H1 (cell line): ENCODE results near the gene SND1. TPM values are rescaled to one million over a fixed set of nuclear protein-coding genes. Genes with fewer than 3 reads are reported as not detected.

ENCODE experiments used
- CTCF ChIA-PET: fragments of 300-600 bp; sonication (Branson Sonifier 250); formaldehyde crosslinking; loops from one replicate; lab custom pipeline; 2021; ENCODE audit not compliant: partially characterized antibody; lab: Charles Lee
- POLR2A ChIA-PET: fragments of 300-600 bp; sonication (Branson Sonifier 250); formaldehyde crosslinking; loops from one replicate; lab custom pipeline; 2021; ENCODE audit warnings: inconsistent platforms; ENCODE audit not compliant: partially characterized antibody; lab: Charles Lee
- DNase-seq, 2 experiments: peaks; one replicate each; pipeline versions ENCODE4 v3.0.0 to v3.0.0-alpha.2; 2010 to 2022; ENCODE audit warnings: low spot score in 2 of 2, low read depth in 1 of 2, mixed read lengths in 1 of 2
- FAIRE-seq: peaks from 2 replicates; lab custom pipeline; 2011; peaks lifted over from hg19 to GRCh38; lab: Jason Lieb, UNC
- H2AFZ ChIP-seq: 2 replicates; pipeline ENCODE4 v1.8.1; 2012; ENCODE audit warnings: low read length, inconsistent platforms
- H2AK5ac ChIP-seq: 2 replicates; pipeline ENCODE4 v1.6.1; 2013; ENCODE audit warnings: low read depth, low read length
- H2BK120ac ChIP-seq: replicated peaks from 2 replicates; pipeline ENCODE3; 2013; ENCODE audit warnings: low read depth, low read length, inconsistent platforms
- H2BK12ac ChIP-seq: 2 replicates; pipeline ENCODE4 v1.6.1; 2013; ENCODE audit warnings: low read depth, low read length
- H2BK15ac ChIP-seq: 2 replicates; pipeline ENCODE4 v1.6.1; 2013; ENCODE audit warnings: low read length
- H2BK20ac ChIP-seq: 2 replicates; pipeline ENCODE4 v1.6.1; 2013; ENCODE audit warnings: low read length
- H2BK5ac ChIP-seq: 2 replicates; pipeline ENCODE4 v1.6.1; 2013; ENCODE audit warnings: low read depth, low read length
- H3K14ac ChIP-seq: 2 replicates; pipeline ENCODE4 v1.6.1; 2013; ENCODE audit warnings: inconsistent platforms; ENCODE audit not compliant: insufficient read length
- H3K18ac ChIP-seq: 2 replicates; pipeline ENCODE4 v1.6.1; 2013; ENCODE audit warnings: low read length; ENCODE audit errors: extremely low read depth
- H3K23ac ChIP-seq: 2 replicates; pipeline ENCODE4 v1.6.1; 2013; ENCODE audit warnings: inconsistent platforms; ENCODE audit not compliant: insufficient read length
- H3K23me2 ChIP-seq: 2 replicates; pipeline ENCODE4 v1.6.1; 2013; ENCODE audit warnings: low read depth, low read length
- H3K27ac ChIP-seq: 2 replicates; pipeline ENCODE4 v1.6.1; 2011; ENCODE audit warnings: low read depth, low read length, inconsistent platforms
- H3K27me3 ChIP-seq, 4 experiments: replicated peaks in 1 of 4; 1 replicate in 1 of 4; 2 replicates in 3 of 4; pipeline versions ENCODE4 v1.6.1 to v1.8.1; 2011 to 2013; ENCODE audit warnings: low read length in 3 of 4, mild to moderate bottlenecking in 3 of 4, inconsistent platforms in 2 of 4, mixed read lengths in 2 of 4, moderate library complexity in 1 of 4; ENCODE audit not compliant: control insufficient read depth in 3 of 4, insufficient read depth in 3 of 4; ENCODE audit errors: extremely low read depth in 1 of 4
- H3K36me3 ChIP-seq, 4 experiments: 2 replicates each; pipeline versions ENCODE4 v1.6.1 to v1.8.1; 2011 to 2013; ENCODE audit warnings: mild to moderate bottlenecking in 4 of 4, low read length in 3 of 4, moderate library complexity in 2 of 4, control low read depth in 1 of 4, inconsistent platforms in 1 of 4; ENCODE audit not compliant: insufficient read depth in 4 of 4, control insufficient read depth in 2 of 4
- H3K4ac ChIP-seq: replicated peaks from 2 replicates; pipeline ENCODE3; 2013; ENCODE audit warnings: low read length, low read depth, mixed read lengths, inconsistent platforms; ENCODE audit not compliant: insufficient read length
- H3K4me1 ChIP-seq, 4 experiments: replicated peaks in 1 of 4; 1 replicate in 1 of 4; 2 replicates in 3 of 4; pipeline versions ENCODE4 v1.6.1 to v1.8.1; 2011 to 2013; ENCODE audit warnings: low read length in 3 of 4, inconsistent platforms in 2 of 4, mixed read lengths in 1 of 4; ENCODE audit not compliant: insufficient read depth in 4 of 4, control insufficient read depth in 3 of 4
- H3K4me2 ChIP-seq, 2 experiments: 2 replicates each; pipeline versions ENCODE4 v1.6.1 to v1.8.1; 2011 to 2013; ENCODE audit warnings: low read depth in 2 of 2, low read length in 2 of 2, control low read depth in 1 of 2, inconsistent platforms in 1 of 2, mild to moderate bottlenecking in 1 of 2; ENCODE audit not compliant: insufficient read depth in 1 of 2
- H3K4me3 ChIP-seq, 4 experiments: fragments of 200-600, 300-600 bp in 1 of 4; sonication (generic), shearing (Covaris generic), sonication (Bioruptor Twin) in 1 of 4; 2 replicates each; pipeline versions ENCODE4 v1.5.1 to v1.8.1; 2011 to 2016; ENCODE audit warnings: low read length in 4 of 4, low read depth in 3 of 4, control low read depth in 2 of 4, inconsistent platforms in 2 of 4, mild to moderate bottlenecking in 2 of 4, mixed read lengths in 1 of 4, moderate library complexity in 1 of 4; ENCODE audit not compliant: insufficient read depth in 2 of 4; ENCODE audit errors: extremely low read depth in 1 of 4
- H3K56ac ChIP-seq: replicated peaks from 2 replicates; pipeline ENCODE3; 2013; ENCODE audit warnings: low read depth, mild to moderate bottlenecking, mixed read lengths, low read length, inconsistent platforms; ENCODE audit not compliant: insufficient read length
- H3K79me1 ChIP-seq: 2 replicates; pipeline ENCODE4 v1.6.1; 2013; ENCODE audit warnings: low read depth, low read length, control low read depth
- H3K79me2 ChIP-seq, 2 experiments: 2 replicates each; pipeline versions ENCODE4 v1.6.1 to v1.8.1; 2012 to 2013; ENCODE audit warnings: low read length in 2 of 2, mild to moderate bottlenecking in 2 of 2, inconsistent platforms in 1 of 2; ENCODE audit not compliant: insufficient read depth in 2 of 2, control insufficient read depth in 1 of 2
- H3K9ac ChIP-seq, 4 experiments: replicated peaks in 1 of 4; 1 replicate in 1 of 4; 2 replicates in 3 of 4; pipeline versions ENCODE4 v1.6.1 to v1.8.1; 2011 to 2013; ENCODE audit warnings: low read depth in 3 of 4, low read length in 3 of 4, control low read depth in 2 of 4, mild to moderate bottlenecking in 2 of 4, moderate library complexity in 2 of 4, inconsistent platforms in 1 of 4; ENCODE audit errors: extremely low read depth in 1 of 4
- H3K9me3 ChIP-seq, 2 experiments: 2 replicates each; pipeline versions ENCODE4 v1.6.1 to v1.8.1; 2012 to 2013; ENCODE audit warnings: mild to moderate bottlenecking in 2 of 2, moderate library complexity in 2 of 2, control low read depth in 1 of 2, inconsistent platforms in 1 of 2, low read depth in 1 of 2, low read length in 1 of 2, mixed read lengths in 1 of 2; ENCODE audit not compliant: insufficient read depth in 2 of 2
- H4K20me1 ChIP-seq, 2 experiments: replicated peaks in 1 of 2; 2 replicates each; pipeline versions ENCODE3 to v1.8.1; 2011 to 2013; ENCODE audit warnings: inconsistent platforms in 2 of 2, low read length in 2 of 2, mild to moderate bottlenecking in 1 of 2; ENCODE audit not compliant: insufficient read depth in 2 of 2, control insufficient read depth in 1 of 2
- H4K5ac ChIP-seq: 2 replicates; pipeline ENCODE4 v1.6.1; 2013; ENCODE audit warnings: low read length, low read depth, mixed read lengths, inconsistent platforms; ENCODE audit not compliant: insufficient read length
- H4K8ac ChIP-seq: 2 replicates; pipeline ENCODE4 v1.8.0; 2013; ENCODE audit warnings: mild to moderate bottlenecking, moderate library complexity, low read length, inconsistent platforms; ENCODE audit not compliant: insufficient read depth; ENCODE audit errors: extremely low read depth
- H4K91ac ChIP-seq: replicated peaks from 2 replicates; pipeline ENCODE3; 2013; ENCODE audit warnings: low read length, mixed read lengths, inconsistent platforms; ENCODE audit not compliant: insufficient read length
- CHD2 ChIP-seq: IDR thresholded peaks from 2 replicates; pipeline ENCODE4 v1.6.1; 2012; ENCODE audit warnings: low read length, improper control_type of control experiment
- GTF2F1 ChIP-seq: IDR thresholded peaks from 2 replicates; pipeline ENCODE4 v1.6.1; 2012; ENCODE audit warnings: low read depth, low read length, improper control_type of control experiment, borderline replicate concordance
- JUN ChIP-seq: IDR thresholded peaks from 2 replicates; pipeline ENCODE4 v1.6.1; 2011; ENCODE audit warnings: low read depth, mild to moderate bottlenecking, improper control_type of control experiment, low read length
- JUND ChIP-seq: IDR thresholded peaks from 2 replicates; pipeline ENCODE4 v1.6.1; 2011; ENCODE audit warnings: mild to moderate bottlenecking, improper control_type of control experiment, low read length
- KDM1A ChIP-seq: fragments of 200-600, 300-600 bp; sonication (generic); IDR thresholded peaks from 2 replicates; pipeline ENCODE4 v1.7.1; 2016; ENCODE audit warnings: mild to moderate bottlenecking, low read length, borderline replicate concordance
- KDM4A ChIP-seq: IDR thresholded peaks from one replicate; pipeline ENCODE4 v1.7.1; 2012; ENCODE audit warnings: low read depth, mild to moderate bottlenecking, moderate library complexity, low read length, inconsistent platforms; ENCODE audit not compliant: severe bottlenecking
- NANOG ChIP-seq: IDR thresholded peaks from 2 replicates; pipeline ENCODE4 v1.6.1; 2011; ENCODE audit warnings: low read length, low read depth, mild to moderate bottlenecking, inconsistent platforms; ENCODE audit not compliant: insufficient read depth, poor library complexity, severe bottlenecking
- POLR2AphosphoS5 ChIP-seq: IDR thresholded peaks from 2 replicates; pipeline ENCODE4 v1.6.1; 2011; ENCODE audit warnings: low read depth, low read length
- RNF2 ChIP-seq: fragments of 200-900, 300-1000 bp; sonication (generic); IDR thresholded peaks from 2 replicates; pipeline ENCODE4 v1.7.1; 2016; ENCODE audit warnings: borderline replicate concordance, low read depth, mild to moderate bottlenecking, antibody characterized with exemption, low read length; ENCODE audit not compliant: poor library complexity, severe bottlenecking; ENCODE audit errors: missing control alignments
- SP1 ChIP-seq: IDR thresholded peaks from 2 replicates; pipeline ENCODE4 v1.6.1; 2011; ENCODE audit warnings: low read depth, low read length
- ZNF274 ChIP-seq: IDR thresholded peaks from 2 replicates; pipeline ENCODE4 v1.7.0; 2012; ENCODE audit warnings: low read length, borderline replicate concordance; ENCODE audit errors: extremely low read depth
- WGBS, 2 experiments: shearing (Covaris generic) in 1 of 2; methylation state at CpG; one replicate each; pipeline versions ENCODE4 v1.1.6 to v1.1.7; 2013 to 2015; ENCODE audit warnings: low lambda C conversion rate in 2 of 2, mixed read lengths in 2 of 2, inconsistent platforms in 1 of 2, low coverage in 1 of 2, missing lambda C conversion rate in 1 of 2; ENCODE audit not compliant: insufficient replicate concordance in 2 of 2, insufficient coverage in 1 of 2, insufficient read length in 1 of 2; ENCODE audit errors: extremely low coverage in 1 of 2, missing lambda C conversion rate in 1 of 2; 5-methylcytosine and 5-hydroxymethylcytosine counted together
- polyA plus RNA-seq, 7 experiments: library from polyadenylated mRNA; depleted of rRNA in 3 of 7; stranded (reverse) in 5 of 7; unstranded in 2 of 7; fragments of >200 nt in 5 of 7; fragments of 200-250 nt in 2 of 7; gene quantifications; 1 replicate in 5 of 7; 2 replicates in 1 of 7; 4 replicates in 1 of 7; pipeline versions ENCODE4 v1.2.1 to v1.2.3, GENCODE V29; 2011 to 2013; ENCODE audit warnings: missing spikeins in 2 of 7, mixed read lengths in 2 of 7
- total RNA-seq: library from RNA; stranded (reverse); fragmentation: NEBNext Ultra II Directional; extraction: Animal tissue kit (Norgen Biotek cat#: 25700); gene quantifications from 2 replicates; pipeline ENCODE4 v1.2.1, GENCODE V29; 2021
- TF ChIP-seq, protein P1 (sequence below): IDR thresholded peaks from 2 replicates; pipeline ENCODE4 v1.6.1; 2011; ENCODE audit warnings: low read depth, mild to moderate bottlenecking, low read length; ENCODE audit not compliant: insufficient read depth

Gene SND1
- total and polyA plus RNA-seq, 2 of the 8 experiments (the other 6 are each of a cell fraction or from before 2014, with no cell fraction given) = 122 to 290 TPM

DNA sequence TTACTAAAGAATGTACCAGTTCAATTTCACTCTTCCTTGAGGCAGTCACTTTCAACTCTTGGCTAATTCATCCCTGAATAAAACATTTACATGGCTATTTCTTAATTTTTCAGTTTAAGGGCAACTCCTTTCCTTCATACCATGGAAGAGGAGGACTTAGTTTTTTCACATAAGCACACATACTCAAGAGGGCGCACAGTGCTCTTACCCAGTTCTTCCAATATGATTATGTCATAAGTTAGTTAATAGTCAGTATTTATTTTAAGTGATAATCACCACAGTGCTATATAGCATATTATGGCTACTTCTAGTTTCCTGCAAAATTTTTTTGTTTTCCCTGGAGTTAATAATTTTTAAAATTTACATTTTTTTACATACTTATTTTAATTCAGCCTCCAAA, 58.6 kb downstream of the SND1 start:
- H2BK12ac ChIP-seq = no peak overlapping the region
- H4K91ac ChIP-seq = no peak overlapping the region
- H3K9me3 ChIP-seq = peaks cover 0 to 4% of the 10 kb centered on the region in 2 experiments; a peak in 2 of 4 replicates
- H2AFZ ChIP-seq = no peak overlapping the region
- H3K23ac ChIP-seq = no peak overlapping the region
- ChIA-PET POLR2A (no interaction called here), CTCF (interaction anchor here (0.8 to 11.4 kb wide), 9 partner anchors 22 to 498 kb away, joined by 3 to 91 read pairs (median 7); no protein-coding TSS in a partner anchor)
- H3K36me3 ChIP-seq = peaks cover 4 to 44% (median 26%) of the 10 kb centered on the region in 4 experiments; a peak in 7 of 8 replicates
- H3K79me2 ChIP-seq = peaks cover 0 to 39% of the 10 kb centered on the region in 2 experiments; a peak in 2 of 4 replicates
- H3K4me2 ChIP-seq = no peak overlapping the region
- H3K4me1 ChIP-seq = no peaks in the 10 kb centered on the region
- no peak overlapping the region for H3K4me3 ChIP-seq
- peaks cover 1 to 7% of the 10 kb centered on the region in 2 experiments for H4K20me1 ChIP-seq
- H3K18ac ChIP-seq = no peak overlapping the region
- no peak overlapping the region for H2BK15ac ChIP-seq
- no peak overlapping the region for H2BK20ac ChIP-seq
- no peak overlapping the region for H2BK5ac ChIP-seq
- no peak overlapping the region for H3K14ac ChIP-seq
- no peak overlapping the region for H3K56ac ChIP-seq
- no peak overlapping the region for H4K5ac ChIP-seq
- no peak overlapping the region for H2AK5ac ChIP-seq
- H3K4ac ChIP-seq = no peak overlapping the region
- DNase-seq (no peak), FAIRE-seq (no peak)
- no peaks in the 10 kb centered on the region for H3K27me3 ChIP-seq
- H3K79me1 ChIP-seq = no peaks in the 10 kb centered on the region; the same call in 1 of the 2 replicates
- no peak overlapping the region for H4K8ac ChIP-seq
- H3K9ac ChIP-seq = no peak overlapping the region
- no peaks in the 10 kb centered on the region for H3K23me2 ChIP-seq
- 96% methylated on average over 1 of the region's 1 CpG; no CpG with 5 or more reads in 1 of the 2 experiments for WGBS, 2 experiments
- no peak overlapping the region for H3K27ac ChIP-seq
- H2BK120ac ChIP-seq = no peak overlapping the region
- TF ChIP-seq POLR2AphosphoS5 = no peak
- no peak for TF ChIP-seq SP1
- TF ChIP-seq CHD2 = no peak
- no peak for TF ChIP-seq KDM4A
- TF ChIP-seq JUN = no peak
- no peak for TF ChIP-seq ZNF274
- TF ChIP-seq NANOG = no peak
- TF ChIP-seq RNF2 = no peak
- no peak for TF ChIP-seq JUND
- TF ChIP-seq KDM1A = no peak
- TF ChIP-seq, protein P1, sequence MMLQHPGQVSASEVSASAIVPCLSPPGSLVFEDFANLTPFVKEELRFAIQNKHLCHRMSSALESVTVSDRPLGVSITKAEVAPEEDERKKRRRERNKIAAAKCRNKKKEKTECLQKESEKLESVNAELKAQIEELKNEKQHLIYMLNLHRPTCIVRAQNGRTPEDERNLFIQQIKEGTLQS = no peak
- no peak for TF ChIP-seq GTF2F1
